Cerebellar cortex (tissue), 1 donor: Measurements from ENCODE around the gene PGGHG.
"Not testable (repeated sequence)": the region's sequence is repeated elsewhere in the genome, so short reads cannot be mapped to it uniquely, and the experiment has no call there.

Experiments
- DNase-seq: peaks from one replicate; pipeline ENCODE4 v3.0.0-alpha.2; 2015; ENCODE audit warnings: low spot score

The PGGHG gene

GRCh38 chr11:313787-314553 lies 25.0 kb downstream of the PGGHG start, which contains the start of gene IFITM1:
TSS of gene IFITM1 (plus strand) at chr11:314040. CDS start at chr11:314171, 131 bp downstream.
- DNase-seq: peak; percentile 82

GRCh38 chr11:314554-314875 lies 25.6 kb downstream of the PGGHG start:
- DNase-seq: not testable (repeated sequence)

GRCh38 chr11:315051-315481 lies 26.1 kb downstream of the PGGHG start:
- DNase-seq: no peak

DNA sequence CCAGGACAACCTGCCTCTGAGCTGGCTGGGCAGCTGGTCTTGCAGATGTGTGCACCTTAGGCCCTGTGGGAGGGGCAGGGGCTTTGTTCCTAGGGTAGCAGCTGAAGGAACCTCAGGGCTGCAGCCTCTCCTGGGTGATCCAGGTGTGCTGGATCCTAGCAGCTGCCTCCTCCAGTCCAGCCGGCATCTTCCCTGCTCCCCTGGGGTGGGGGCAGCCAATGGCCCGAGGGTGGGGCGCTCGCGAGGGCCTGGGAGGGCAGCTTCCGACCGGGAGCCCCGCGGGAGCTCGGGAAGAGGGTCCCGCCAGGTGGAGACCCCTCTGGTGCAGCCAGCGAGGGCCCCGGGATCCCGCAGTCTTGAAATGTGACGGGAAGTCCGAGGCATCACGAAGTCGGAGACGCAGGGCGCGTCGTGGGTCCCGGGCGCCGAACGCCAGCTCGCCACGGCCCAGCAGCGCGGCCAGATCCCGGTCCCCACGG lies 26.6 kb downstream of the PGGHG start:
- no peak for DNase-seq

GRCh38 chr11:316031-316701 lies 27.2 kb downstream of the PGGHG start:
- no peak for DNase-seq

DNA sequence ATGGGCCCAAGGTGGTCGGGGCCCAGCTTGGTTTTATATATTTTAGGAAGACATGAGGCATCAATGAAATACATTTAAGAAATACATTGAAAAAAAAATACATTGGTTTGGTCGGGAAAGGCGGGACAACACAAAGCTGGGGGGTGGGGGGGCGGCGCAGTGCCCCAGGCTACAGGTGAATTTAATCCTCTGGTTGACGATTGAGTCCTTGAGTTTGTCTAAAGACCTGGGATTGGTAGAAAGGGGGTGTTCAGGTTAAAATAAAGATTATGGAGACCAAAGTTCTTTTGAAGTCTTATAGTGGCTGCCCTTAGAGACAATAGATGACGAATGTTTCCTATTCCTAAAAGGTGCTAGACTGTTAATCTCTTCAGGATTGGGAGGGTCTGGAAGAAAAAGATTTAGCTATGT lies 28.0 kb downstream of the PGGHG start:
- DNase-seq: no peak

- not testable (repeated sequence) for DNase-seq
Observed at GRCh38 chr11:317668-318404, 28.9 kb downstream of the PGGHG start.

- not testable (repeated sequence) for DNase-seq
Observed at GRCh38 chr11:318405-319120, 29.6 kb downstream of the PGGHG start.

GRCh38 chr11:319121-319887 lies 30.4 kb downstream of the PGGHG start:
- DNase-seq: not testable (repeated sequence)

- DNase-seq: not testable (repeated sequence)
Observed at GRCh38 chr11:319888-320273, 31.0 kb downstream of the PGGHG start.

DNA sequence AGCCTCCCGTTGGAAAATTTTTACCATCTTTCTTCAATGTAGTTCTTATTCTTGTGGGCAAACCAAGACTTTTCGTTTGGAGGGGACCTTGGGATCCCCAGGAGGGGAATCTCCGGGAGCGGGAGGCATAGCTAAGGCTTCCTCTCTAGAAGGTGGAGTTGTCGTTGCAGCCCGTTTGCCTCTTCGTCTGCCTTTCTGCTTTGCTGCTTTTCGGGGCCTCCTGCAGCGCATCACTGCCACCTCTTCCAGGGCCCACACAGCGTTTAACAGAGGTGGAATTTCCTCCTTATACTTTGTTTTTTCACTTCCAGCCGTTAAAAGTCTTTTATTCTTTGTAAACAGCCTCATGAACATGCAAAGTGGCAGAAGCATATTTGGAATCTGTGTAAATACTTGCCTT lies 35.2 kb downstream of the PGGHG start:
- no peak for DNase-seq

DNA sequence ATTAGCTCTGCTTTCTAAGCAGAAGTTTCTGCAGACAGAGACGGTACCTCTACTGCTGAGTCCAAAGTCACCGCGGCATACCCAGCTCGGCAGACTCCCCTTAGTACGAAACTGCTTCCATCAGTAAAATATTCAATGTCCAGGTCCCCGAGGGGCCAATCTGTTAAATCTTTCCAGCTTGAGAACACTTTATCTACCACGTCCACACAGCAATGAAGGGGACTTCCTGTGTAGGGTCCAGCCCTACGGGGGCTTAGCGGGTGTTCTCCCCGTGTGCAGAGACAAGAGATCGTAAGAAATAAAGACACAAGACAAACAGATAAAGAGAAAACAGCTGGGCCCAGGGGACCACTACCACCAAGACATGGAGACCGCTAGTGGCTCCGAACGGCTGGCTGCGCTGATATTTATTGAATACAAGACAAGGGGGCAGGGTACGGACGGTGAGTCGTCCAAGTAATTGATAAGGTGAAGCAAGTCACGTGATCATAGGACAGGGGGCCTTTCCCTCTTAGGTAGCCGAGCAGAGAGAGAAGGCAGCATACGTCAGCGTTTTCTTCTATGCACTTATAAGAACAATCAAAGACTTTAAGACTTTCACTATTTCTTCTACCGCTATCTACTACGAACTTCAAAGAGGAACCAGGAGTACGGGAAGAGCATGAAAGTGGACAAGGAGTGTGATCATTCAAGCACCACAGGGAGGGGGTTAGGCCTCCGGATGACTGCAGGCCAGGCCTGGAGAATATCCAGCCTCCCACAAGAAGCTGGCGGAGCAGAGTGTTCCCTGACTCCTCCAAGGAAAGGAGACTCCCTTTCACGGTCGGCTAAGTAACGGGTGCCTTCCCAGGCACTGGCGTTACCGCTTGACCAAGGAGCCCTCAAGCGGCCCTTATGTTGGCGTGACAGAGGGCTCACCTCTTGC lies 35.9 kb downstream of the PGGHG start:
- DNase-seq: not testable (repeated sequence)

- DNase-seq: no peak
Observed at GRCh38 chr11:325796-326591, 37.1 kb downstream of the PGGHG start.

GRCh38 chr11:326592-326841 lies 37.6 kb downstream of the PGGHG start:
- no peak for DNase-seq

DNA sequence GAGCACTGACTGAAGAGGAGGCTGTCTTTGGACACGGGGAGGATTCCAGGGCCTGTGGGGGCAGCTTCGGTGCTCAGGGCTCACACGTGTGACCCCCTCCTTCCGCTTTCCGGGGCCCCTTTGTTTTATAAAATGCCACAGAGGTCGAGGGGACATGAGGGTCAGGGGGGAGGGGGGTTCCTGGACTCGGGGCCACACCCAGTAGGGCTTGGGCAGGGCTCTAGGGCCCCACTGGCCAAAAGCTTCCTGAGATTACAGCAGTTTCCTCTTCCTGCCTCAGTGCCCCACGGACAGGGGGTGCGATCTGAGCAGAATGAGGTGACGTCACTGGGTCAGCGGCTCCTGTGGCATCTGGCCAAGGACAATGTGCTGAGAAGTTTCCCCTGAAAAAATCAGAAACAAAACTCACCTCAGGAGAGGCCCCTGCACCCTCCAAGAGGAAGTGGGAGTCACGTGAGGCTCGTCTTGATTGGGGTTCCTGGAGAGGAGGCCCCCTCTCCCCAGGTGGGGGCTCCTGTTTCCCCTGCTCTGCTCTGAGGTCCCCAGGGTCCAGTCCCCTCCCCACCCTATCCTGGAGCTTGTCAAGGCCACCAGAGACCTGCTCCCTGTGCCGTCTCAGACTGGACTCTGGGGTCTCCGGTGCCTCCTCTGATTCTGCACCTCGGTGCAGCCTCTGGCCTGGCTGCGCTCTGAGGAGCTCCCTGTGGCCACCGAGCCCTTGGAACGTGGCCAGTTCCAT lies 38.1 kb downstream of the PGGHG start:
- no peak for DNase-seq

DNA sequence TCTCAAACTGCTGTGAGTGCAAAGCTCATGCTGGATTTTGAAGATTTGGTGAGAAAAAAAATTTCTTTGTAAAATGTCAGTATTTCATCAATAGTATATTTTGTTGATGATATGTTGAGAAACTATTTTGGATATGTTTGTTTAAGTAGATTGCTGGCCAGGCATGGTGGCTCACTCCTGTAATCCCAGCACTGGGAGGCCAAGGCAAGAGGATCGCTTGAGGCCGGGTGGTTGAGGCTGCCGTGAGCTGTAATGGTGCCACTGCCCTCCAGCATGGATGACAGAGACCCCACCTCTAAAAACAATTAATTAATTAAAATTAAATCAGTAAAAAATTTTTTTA lies 38.6 kb downstream of the PGGHG start:
- DNase-seq: no peak

GRCh38 chr11:328012-328411 lies 39.1 kb downstream of the PGGHG start:
- no peak for DNase-seq

DNA sequence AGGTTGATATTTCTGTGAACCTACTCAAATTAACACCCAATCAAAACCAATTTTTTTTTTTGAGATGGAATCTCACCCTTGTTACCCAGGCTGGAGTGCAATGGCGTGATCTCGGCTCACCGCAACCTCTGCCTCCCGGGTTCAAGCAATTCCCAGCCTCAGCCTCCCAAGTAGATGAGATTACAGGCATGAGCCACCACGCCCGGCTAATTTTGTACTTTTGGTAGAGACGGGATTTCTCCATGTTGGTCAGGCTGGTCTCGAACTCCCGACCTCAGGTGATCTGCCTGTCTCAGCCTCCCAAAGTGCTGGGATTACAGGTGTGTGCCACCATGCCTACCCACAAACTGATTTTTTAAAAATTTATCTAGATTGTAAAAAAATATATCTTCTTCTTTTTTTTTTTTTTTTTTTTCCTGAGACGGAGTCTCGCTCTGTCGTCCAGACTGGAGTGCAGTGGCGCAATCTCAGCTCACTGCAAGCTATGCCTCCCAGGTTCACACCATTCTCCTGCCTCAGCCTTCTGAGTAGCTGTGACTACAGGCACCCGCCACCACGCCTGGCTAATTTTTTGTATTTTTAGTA lies 39.7 kb downstream of the PGGHG start:
- not testable (repeated sequence) for DNase-seq

DNA sequence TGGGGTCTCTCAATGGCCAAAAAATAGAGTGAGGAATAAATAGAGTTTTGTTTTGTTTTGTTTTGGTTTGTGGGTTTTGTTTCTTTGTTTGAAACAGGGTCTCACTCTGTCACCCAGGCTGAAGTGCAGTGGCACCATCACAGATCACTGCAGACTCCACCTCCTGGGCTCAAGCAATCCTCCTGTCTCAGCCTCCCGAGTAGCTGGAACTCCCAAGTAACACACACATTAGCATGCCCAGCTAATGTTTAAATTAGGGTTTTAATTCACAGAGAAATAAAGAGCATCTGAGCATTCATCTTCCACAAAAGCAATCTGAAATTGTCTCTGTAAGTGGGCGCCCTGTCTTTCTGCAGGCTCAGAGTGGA lies 40.9 kb downstream of the PGGHG start:
- no peak for DNase-seq
